H9 (cell line): ENCODE results near the gene PRICKLE1. TPM values are rescaled to one million over a fixed set of nuclear protein-coding genes. Genes with fewer than 3 reads are reported as not detected.

Experiments used
- DNase-seq: peaks from one replicate; pipeline ENCODE4 v3.0.0-alpha.2; 2017
- H2AFZ ChIP-seq: one replicate; pipeline ENCODE4 v1.6.1; 2013; ENCODE audit warnings: mild to moderate bottlenecking, low read length, control low read depth, moderate library complexity
- H2AK5ac ChIP-seq: 2 replicates; pipeline ENCODE4 v1.6.1; 2013; ENCODE audit warnings: low read length, control low read depth, mixed read lengths; ENCODE audit not compliant: insufficient read length
- H2BK120ac ChIP-seq: one replicate; pipeline ENCODE4 v1.6.1; 2013; ENCODE audit warnings: low read depth, mild to moderate bottlenecking, low read length, control low read depth, inconsistent platforms; ENCODE audit not compliant: poor library complexity, severe bottlenecking
- H2BK12ac ChIP-seq: 2 replicates; pipeline ENCODE4 v1.6.1; 2013; ENCODE audit warnings: low read length, control low read depth, mixed read lengths, low read depth; ENCODE audit not compliant: insufficient read length
- H2BK15ac ChIP-seq: 2 replicates; pipeline ENCODE4 v1.6.1; 2013; ENCODE audit warnings: low read depth, low read length, control low read depth
- H2BK20ac ChIP-seq: one replicate; pipeline ENCODE4 v1.6.1; 2013; ENCODE audit warnings: low read depth, mild to moderate bottlenecking, low read length, control low read depth, inconsistent platforms; ENCODE audit not compliant: poor library complexity, severe bottlenecking
- H2BK5ac ChIP-seq: 2 replicates; pipeline ENCODE4 v1.6.1; 2013; ENCODE audit warnings: low read length, control low read depth, mixed read lengths; ENCODE audit not compliant: insufficient read length
- H3K14ac ChIP-seq: 2 replicates; pipeline ENCODE4 v1.6.1; 2013; ENCODE audit warnings: low read length, control low read depth; ENCODE audit not compliant: insufficient read depth
- H3K18ac ChIP-seq: 2 replicates; pipeline ENCODE4 v1.6.1; 2013; ENCODE audit warnings: low read depth, mild to moderate bottlenecking, mixed read lengths, low read length, control low read depth; ENCODE audit not compliant: insufficient read length
- H3K23ac ChIP-seq: 2 replicates; pipeline ENCODE4 v1.6.1; 2013; ENCODE audit warnings: low read length, control low read depth, mixed read lengths, low read depth; ENCODE audit not compliant: insufficient read length
- H3K23me2 ChIP-seq: 2 replicates; pipeline ENCODE4 v1.6.1; 2013; ENCODE audit warnings: low read depth, mild to moderate bottlenecking, mixed read lengths, low read length, control low read depth; ENCODE audit not compliant: insufficient read length, poor library complexity, severe bottlenecking
- H3K27ac ChIP-seq: 2 replicates; pipeline ENCODE4 v1.5.1; 2013; ENCODE audit warnings: low read length, control low read depth, mixed read lengths, low read depth; ENCODE audit not compliant: insufficient read length
- H3K27me3 ChIP-seq: 2 replicates; pipeline ENCODE4 v1.6.1; 2013; ENCODE audit warnings: low read length, control low read depth, inconsistent platforms; ENCODE audit not compliant: insufficient read depth
- H3K4ac ChIP-seq: 2 replicates; pipeline ENCODE4 v1.6.1; 2013; ENCODE audit warnings: low read depth, mild to moderate bottlenecking, control low read depth, inconsistent platforms, low read length, moderate library complexity
- H3K4me1 ChIP-seq: 2 replicates; pipeline ENCODE4 v1.6.1; 2013; ENCODE audit warnings: low read length, control low read depth, inconsistent platforms; ENCODE audit not compliant: insufficient read depth
- H3K4me2 ChIP-seq: 2 replicates; pipeline ENCODE4 v1.6.1; 2013; ENCODE audit warnings: low read length, control low read depth, mixed read lengths; ENCODE audit not compliant: insufficient read length, insufficient read depth
- H3K56ac ChIP-seq: 2 replicates; pipeline ENCODE4 v1.6.1; 2013; ENCODE audit warnings: low read depth, mild to moderate bottlenecking, mixed read lengths, low read length, control low read depth; ENCODE audit not compliant: insufficient read length
- H3K79me1 ChIP-seq: 2 replicates; pipeline ENCODE4 v1.6.1; 2013; ENCODE audit warnings: low read depth, mild to moderate bottlenecking, moderate library complexity, low read length, control low read depth, inconsistent platforms; ENCODE audit not compliant: insufficient read depth, poor library complexity, severe bottlenecking
- H3K79me2 ChIP-seq: 2 replicates; pipeline ENCODE4 v1.6.1; 2013; ENCODE audit warnings: low read length, control low read depth, inconsistent platforms; ENCODE audit not compliant: insufficient read depth
- H3K9ac ChIP-seq: 2 replicates; pipeline ENCODE4 v1.6.1; 2013; ENCODE audit warnings: low read length, control low read depth, mixed read lengths; ENCODE audit not compliant: insufficient read length; ENCODE audit errors: extremely low read depth
- H3K9me3 ChIP-seq: one replicate; pipeline ENCODE4 v1.6.1; 2013; ENCODE audit warnings: low read depth, low read length, inconsistent platforms; ENCODE audit not compliant: control insufficient read depth
- H3T11ph ChIP-seq: one replicate; pipeline ENCODE4 v1.6.1; 2013; ENCODE audit warnings: mild to moderate bottlenecking, low read length, control low read depth, inconsistent platforms
- H4K20me1 ChIP-seq: one replicate; pipeline ENCODE4 v1.6.1; 2013; ENCODE audit not compliant: control insufficient read depth, insufficient read length, insufficient read depth
- H4K5ac ChIP-seq: 2 replicates; pipeline ENCODE4 v1.6.1; 2013; ENCODE audit warnings: low read depth, mild to moderate bottlenecking, mixed read lengths, low read length, control low read depth; ENCODE audit not compliant: insufficient read length
- H4K8ac ChIP-seq: replicated peaks from 2 replicates; pipeline ENCODE4 v1.6.1; 2013; ENCODE audit warnings: low read length, control low read depth, mixed read lengths, low read depth; ENCODE audit not compliant: insufficient read length
- H4K91ac ChIP-seq: 2 replicates; pipeline ENCODE4 v1.6.1; 2013; ENCODE audit warnings: low read depth, mild to moderate bottlenecking, moderate library complexity, mixed read lengths, low read length, control low read depth; ENCODE audit not compliant: insufficient read length
- H3K27ac Mint-ChIP-seq, 3 experiments: 2 replicates in 2 of 3; 3 replicates in 1 of 3; pipeline ENCODE4 v1.8.0; 2020 to 2021; ENCODE audit warnings: mixed read lengths in 3 of 3, mild to moderate bottlenecking in 1 of 3, moderate library complexity in 1 of 3
- H3K27me3 Mint-ChIP-seq: 2 replicates; pipeline ENCODE4 v1.8.0; 2021; ENCODE audit warnings: low read depth, mild to moderate bottlenecking, moderate library complexity, mixed read lengths
- H3K36me3 Mint-ChIP-seq, 3 experiments: 2 replicates in 2 of 3; 3 replicates in 1 of 3; pipeline ENCODE4 v1.8.0; 2020 to 2021; ENCODE audit warnings: low read depth in 3 of 3, mixed read lengths in 3 of 3; ENCODE audit not compliant: insufficient read depth in 1 of 3
- H3K4me1 Mint-ChIP-seq, 2 experiments: 2 replicates each; pipeline ENCODE4 v1.8.0; 2020; ENCODE audit warnings: mixed read lengths in 2 of 2
- H3K4me3 Mint-ChIP-seq, 2 experiments: 2 replicates in 1 of 2; 3 replicates in 1 of 2; pipeline ENCODE4 v1.8.0; 2020 to 2021; ENCODE audit warnings: mild to moderate bottlenecking in 2 of 2, mixed read lengths in 2 of 2, moderate library complexity in 1 of 2
- H3K9me3 Mint-ChIP-seq, 2 experiments: 2 replicates in 1 of 2; 3 replicates in 1 of 2; pipeline ENCODE4 v1.8.0; 2020; ENCODE audit warnings: mild to moderate bottlenecking in 2 of 2, mixed read lengths in 2 of 2, moderate library complexity in 1 of 2
- CTCF ChIP-seq: fragments of 200-600 bp; sonication (generic); conservative IDR thresholded peaks from 3 replicates; pipeline ENCODE4 v1.8.0; 2021; ENCODE audit warnings: antibody characterized with exemption, mild to moderate bottlenecking
- WGBS: extraction: QIAGEN DNeasy Blood & Tissue Kit; methylation state at CpG from one replicate; pipeline ENCODE4 v1.1.7; 2013; ENCODE audit warnings: missing lambda C conversion rate, low lambda C conversion rate, mixed read lengths; ENCODE audit not compliant: insufficient read length; ENCODE audit errors: extremely low coverage; 5-methylcytosine and 5-hydroxymethylcytosine counted together
- total RNA-seq: library from RNA; stranded (reverse); gene quantifications from 2 replicates; pipeline ENCODE4 v1.2.1, GENCODE V29; 2021

Gene PRICKLE1
- total RNA-seq, 1 experiment from 2014 or later = 20.5 TPM

GRCh38 chr12:42482041-42482747, 107.4 kb downstream of the PRICKLE1 start:
- Histone ChIP-seq H2BK120ac (no peak overlapping the region), H4K8ac (no peak overlapping the region), H3K27me3 (peaks cover 3% of the 10 kb centered on the region; the same call in 1 of the 2 replicates), H2BK5ac (no peak overlapping the region), H3K23me2 (peaks cover 18% of the 10 kb centered on the region), H3K56ac (no peak overlapping the region), H3K4me1 (peaks cover 9% of the 10 kb centered on the region), H2BK12ac (no peak overlapping the region), H4K91ac (no peak overlapping the region), H3K23ac (no peak overlapping the region), H3K9ac (peak overlapping the region; percentile 74), H3K27ac (no peak overlapping the region), H4K20me1 (no peaks in the 10 kb centered on the region), H3K79me1 (no peaks in the 10 kb centered on the region), H2BK15ac (no peak overlapping the region), H2BK20ac (no peak overlapping the region), H2AK5ac (no peak overlapping the region), H3T11ph (no peak overlapping the region), H3K4ac (no peak overlapping the region), H3K18ac (no peak overlapping the region), H4K5ac (no peak overlapping the region), H3K14ac (no peak overlapping the region), H3K4me2 (peak overlapping the region; percentile 100), H2AFZ (no peak overlapping the region), H3K79me2 (peaks cover 36% of the 10 kb centered on the region; the same call in 1 of the 2 replicates), H3K9me3 (no peaks in the 10 kb centered on the region)
- WGBS = no CpG with 5 or more reads among the region's 18 CpGs
- Mint-ChIP-seq H3K36me3 (peaks cover 4 to 11% (median 7%) of the 10 kb centered on the region in 3 experiments; a peak in 4 of 7 replicates), H3K4me1 (peaks cover 72 to 73% of the 10 kb centered on the region in 2 experiments), H3K4me3 (peak overlapping the region; percentile 91 to 97), H3K27ac (peak overlapping the region in 2 of 3 experiments; percentile 24 to 70; a peak in 5 of 7 replicates), H3K27me3 (peaks cover 31% of the 10 kb centered on the region), H3K9me3 (peaks cover 0 to 4% of the 10 kb centered on the region in 2 experiments; a peak in 1 of 5 replicates)
- DNase-seq = peak; percentile 34
- no peak for TF ChIP-seq CTCF
